OCI-LY3 (cell line): Measurements from ENCODE around the gene ERC2.

Source experiments
- EZH2phosphoT487 ChIP-seq: fragments of 200-600 bp; shearing (Covaris generic); IDR thresholded peaks from 2 replicates; pipeline ENCODE4 v1.6.1; 2018; ENCODE audit warnings: antibody characterized with exemption, mixed run types, low read depth
- TF ChIP-seq, protein P1 (sequence below): fragments of 200-600, 300-600 bp; sonication (generic); IDR thresholded peaks from 2 replicates; pipeline ENCODE4 v1.5.1; 2014; ENCODE audit warnings: antibody characterized with exemption, low read length, low read depth

DNA sequence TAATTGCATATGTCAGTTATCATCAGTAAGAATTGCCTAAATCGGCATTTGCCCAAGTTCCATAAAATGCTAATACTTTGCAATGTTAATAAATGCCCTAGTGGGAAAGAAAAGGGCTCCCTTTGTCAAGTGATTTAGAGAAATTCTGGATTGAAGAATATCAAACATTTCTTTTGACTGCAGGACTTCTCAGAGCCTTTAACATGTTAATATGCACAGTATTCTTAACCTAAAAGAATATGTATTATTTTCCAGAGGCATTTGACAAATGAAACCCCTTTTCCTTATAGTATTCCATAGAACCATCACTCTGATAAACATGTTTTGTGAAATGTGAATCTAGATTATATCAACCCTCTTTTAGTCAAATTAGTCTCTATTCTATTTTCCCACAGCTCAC, 529.0 kb downstream of the ERC2 start:
- TF ChIP-seq, protein P1, sequence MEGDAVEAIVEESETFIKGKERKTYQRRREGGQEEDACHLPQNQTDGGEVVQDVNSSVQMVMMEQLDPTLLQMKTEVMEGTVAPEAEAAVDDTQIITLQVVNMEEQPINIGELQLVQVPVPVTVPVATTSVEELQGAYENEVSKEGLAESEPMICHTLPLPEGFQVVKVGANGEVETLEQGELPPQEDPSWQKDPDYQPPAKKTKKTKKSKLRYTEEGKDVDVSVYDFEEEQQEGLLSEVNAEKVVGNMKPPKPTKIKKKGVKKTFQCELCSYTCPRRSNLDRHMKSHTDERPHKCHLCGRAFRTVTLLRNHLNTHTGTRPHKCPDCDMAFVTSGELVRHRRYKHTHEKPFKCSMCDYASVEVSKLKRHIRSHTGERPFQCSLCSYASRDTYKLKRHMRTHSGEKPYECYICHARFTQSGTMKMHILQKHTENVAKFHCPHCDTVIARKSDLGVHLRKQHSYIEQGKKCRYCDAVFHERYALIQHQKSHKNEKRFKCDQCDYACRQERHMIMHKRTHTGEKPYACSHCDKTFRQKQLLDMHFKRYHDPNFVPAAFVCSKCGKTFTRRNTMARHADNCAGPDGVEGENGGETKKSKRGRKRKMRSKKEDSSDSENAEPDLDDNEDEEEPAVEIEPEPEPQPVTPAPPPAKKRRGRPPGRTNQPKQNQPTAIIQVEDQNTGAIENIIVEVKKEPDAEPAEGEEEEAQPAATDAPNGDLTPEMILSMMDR, result no peak
- no peak for TF ChIP-seq EZH2phosphoT487
